GM18867 (cell line): ENCODE results near the gene TDRD1.

Source experiments
- ATAC-seq: cut with Tn5 transposase; IDR thresholded peaks from one replicate; pipeline ENCODE4 v1.9.1; 2021; ENCODE audit warnings: mild to moderate bottlenecking, moderate library complexity; ENCODE audit not compliant: unreplicated experiment

The TDRD1 gene

GRCh38 chr10:114262496-114262895 is 83.3 kb downstream of the TDRD1 start:
- no peak for ATAC-seq

- ATAC-seq, result no peak
Observed at GRCh38 chr10:114265392-114266053, 86.4 kb downstream of the TDRD1 start.

GRCh38 chr10:114266521-114266920 is 87.4 kb downstream of the TDRD1 start:
- no peak for ATAC-seq

- no peak for ATAC-seq
Observed at GRCh38 chr10:114271075-114271778, 92.1 kb downstream of the TDRD1 start.

GRCh38 chr10:114271779-114272167 is 92.6 kb downstream of the TDRD1 start:
- no peak for ATAC-seq

- ATAC-seq, result no peak
Observed at GRCh38 chr10:114272696-114273095, 93.5 kb downstream of the TDRD1 start.

GRCh38 chr10:114273910-114274309 is 94.8 kb downstream of the TDRD1 start:
- ATAC-seq, result no peak

GRCh38 chr10:114274616-114275453 is 95.7 kb downstream of the TDRD1 start:
- ATAC-seq, result no peak

GRCh38 chr10:114276066-114276465 is 96.9 kb downstream of the TDRD1 start:
- no peak for ATAC-seq

- no peak for ATAC-seq
Observed at GRCh38 chr10:114276671-114277070, 97.5 kb downstream of the TDRD1 start.

GRCh38 chr10:114278140-114278883 is 99.2 kb downstream of the TDRD1 start:
- ATAC-seq, result no peak

- no peak for ATAC-seq
Observed at GRCh38 chr10:114278884-114279191, 99.7 kb downstream of the TDRD1 start.

- no peak for ATAC-seq
Observed at GRCh38 chr10:114279289-114279688, 100.1 kb downstream of the TDRD1 start.

GRCh38 chr10:114279901-114280644 is 100.9 kb downstream of the TDRD1 start:
- ATAC-seq, result no peak

GRCh38 chr10:114281006-114281405 is 101.9 kb downstream of the TDRD1 start:
- no peak for ATAC-seq

GRCh38 chr10:114281461-114281860 is 102.3 kb downstream of the TDRD1 start:
- ATAC-seq, result no peak
